Activated CD8-positive, alpha-beta memory T cell treated with anti-CD3 and anti-CD28 coated beads for 48 hours (primary cell): Measurements from ENCODE around the gene RSPO1.
"Not testable (repeated sequence)": the region's sequence is repeated elsewhere in the genome, so short reads cannot be mapped to it uniquely, and the experiment has no call there.

Experiments used
- DNase-seq, 3 experiments: peaks; one replicate each; pipeline ENCODE4 v3.0.0-alpha.2; 2020; ENCODE audit warnings: low read depth in 2 of 3, low spot score in 2 of 3

The RSPO1 gene

GRCh38 chr1:37634244-37634991, at the start of gene RSPO1:
RSPO1 (minus strand) TSS chr1:37634892; CDS start chr1:37629661, 5,231 bp downstream.
- no peak for DNase-seq

- DNase-seq = not testable (repeated sequence)
These were observed 49.5 kb upstream of the RSPO1 start for GRCh38 chr1:37684182-37684581.

DNA sequence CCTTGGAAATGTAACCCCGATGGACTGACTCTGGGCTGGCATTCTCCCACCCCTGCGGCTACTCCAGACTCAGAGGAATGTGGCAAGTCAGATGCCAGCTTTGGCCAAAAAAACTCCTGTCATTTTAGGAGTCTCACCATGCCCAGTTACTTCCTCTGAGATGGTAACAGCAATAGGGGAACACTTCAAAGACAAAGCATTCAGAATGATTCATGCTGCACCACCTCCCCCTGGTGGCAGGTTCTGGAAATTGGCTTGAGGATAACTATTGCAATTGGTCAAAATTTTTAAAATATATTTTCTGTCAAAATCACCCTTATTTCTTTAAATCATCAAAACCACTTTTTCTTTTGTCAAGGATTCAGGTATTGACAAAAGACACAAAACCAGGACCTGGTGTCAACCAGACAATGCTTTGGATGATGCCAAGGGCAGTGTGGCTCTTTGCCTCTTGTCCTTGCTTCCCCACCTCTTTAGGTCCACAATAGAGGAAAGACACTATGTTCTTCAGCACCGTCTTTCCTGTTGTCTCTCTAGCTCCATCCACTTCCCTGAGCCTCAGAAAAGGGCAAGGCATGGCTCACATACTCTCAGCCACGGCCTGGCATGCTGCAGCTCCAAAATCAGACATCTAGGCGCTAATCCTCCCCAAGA, 47.8 kb upstream of the RSPO1 start:
- DNase-seq = peak; percentile 30 to 57 (median 53)

GRCh38 chr1:37680933-37681332, 46.2 kb upstream of the RSPO1 start:
- no peak for DNase-seq

DNA sequence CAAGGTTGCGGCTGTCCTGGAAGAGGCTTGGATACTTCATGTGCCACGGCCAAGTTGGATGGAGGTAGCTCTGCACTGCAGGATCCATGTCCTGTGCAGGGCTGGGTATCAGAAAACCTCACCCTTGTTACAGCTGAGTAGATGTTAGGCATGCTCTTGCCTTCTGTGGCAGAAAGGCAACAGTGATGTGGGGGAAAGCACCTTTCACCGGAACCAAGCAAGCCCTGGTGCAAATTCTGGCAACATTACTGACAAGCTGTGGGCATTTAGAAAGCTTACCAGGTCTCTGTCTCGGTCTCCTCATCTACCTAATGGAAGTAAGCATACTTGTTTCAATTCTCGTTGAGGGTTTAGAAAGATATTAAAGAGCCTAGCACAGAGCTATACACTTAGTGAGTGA, 43.1 kb upstream of the RSPO1 start:
- DNase-seq = no peak

DNA sequence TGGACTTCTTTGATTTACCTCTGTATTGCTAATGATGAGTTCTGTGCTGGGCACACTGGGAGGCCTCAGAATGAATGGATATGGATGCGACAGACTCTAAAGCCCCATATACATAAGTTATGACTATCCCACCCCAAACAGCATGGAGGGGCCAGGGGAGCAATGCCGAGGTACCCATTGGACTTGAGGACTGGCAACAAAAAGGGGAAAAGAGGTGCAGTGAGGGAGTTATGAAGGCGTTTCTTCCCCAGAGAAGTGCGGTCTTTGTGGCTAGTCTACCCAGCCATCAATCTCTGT, 42.4 kb upstream of the RSPO1 start:
- no peak for DNase-seq

DNA sequence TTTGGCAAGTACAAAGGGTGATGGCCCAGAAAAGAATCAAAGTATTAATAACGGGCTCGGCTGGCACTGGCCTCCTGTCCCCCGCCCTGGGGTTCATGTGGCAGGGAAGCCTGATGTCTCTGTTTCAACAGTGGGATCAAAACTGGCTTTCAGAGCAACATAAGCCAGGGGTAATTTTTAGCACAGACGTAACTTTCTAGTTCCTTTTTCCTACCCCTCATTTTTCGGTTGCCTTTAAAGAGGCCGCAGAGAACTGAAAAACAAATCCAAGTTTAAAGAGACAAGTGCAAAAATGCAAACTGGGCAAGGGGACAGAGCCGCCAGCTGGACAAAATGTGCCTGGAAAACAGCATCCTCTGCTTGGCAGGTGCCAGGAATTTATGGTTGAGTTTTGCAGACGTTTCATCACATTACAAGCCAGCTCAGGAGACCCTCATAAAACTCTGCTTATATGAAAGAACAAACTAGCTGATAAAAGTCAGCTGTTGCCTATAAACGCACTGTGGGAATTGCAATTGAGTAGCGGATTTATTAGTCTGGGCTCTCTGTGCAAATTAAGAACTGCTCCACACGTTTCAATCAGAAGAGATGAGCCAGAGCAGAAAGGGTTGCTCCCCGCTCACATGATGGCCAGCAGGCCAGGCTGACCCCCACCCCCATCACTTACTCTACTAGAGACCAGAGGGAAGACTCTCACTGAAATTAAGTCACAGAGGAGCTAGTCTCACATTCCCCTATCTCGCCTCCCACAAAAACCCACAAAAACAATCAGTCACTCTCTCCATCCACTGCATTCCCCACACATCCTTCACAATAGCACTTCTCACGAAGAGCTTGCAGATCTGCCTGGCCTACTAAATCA, 41.8 kb upstream of the RSPO1 start:
- no peak for DNase-seq

DNA sequence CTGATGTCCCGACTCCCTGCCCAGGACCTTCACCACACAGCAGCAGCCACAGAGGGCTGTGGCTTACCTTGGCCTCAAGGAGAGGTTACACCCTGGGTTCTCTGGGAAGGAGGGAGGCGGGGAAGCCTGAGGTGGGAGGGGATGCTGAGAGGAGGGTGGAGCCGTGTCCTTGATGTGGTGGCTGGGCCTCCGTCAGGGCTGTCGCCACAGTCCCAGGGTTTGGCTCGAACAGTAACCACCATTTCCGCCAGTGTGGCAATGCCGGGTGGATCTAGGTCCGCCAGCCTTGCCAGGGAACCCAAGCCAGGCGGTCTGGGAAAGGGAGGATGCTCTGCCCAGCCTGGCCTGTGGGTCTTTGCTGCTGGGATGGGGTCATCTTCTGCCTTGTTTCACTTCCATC, 39.2 kb upstream of the RSPO1 start:
- peak in 2 of 3 experiments; percentile 19 to 25 for DNase-seq

DNA sequence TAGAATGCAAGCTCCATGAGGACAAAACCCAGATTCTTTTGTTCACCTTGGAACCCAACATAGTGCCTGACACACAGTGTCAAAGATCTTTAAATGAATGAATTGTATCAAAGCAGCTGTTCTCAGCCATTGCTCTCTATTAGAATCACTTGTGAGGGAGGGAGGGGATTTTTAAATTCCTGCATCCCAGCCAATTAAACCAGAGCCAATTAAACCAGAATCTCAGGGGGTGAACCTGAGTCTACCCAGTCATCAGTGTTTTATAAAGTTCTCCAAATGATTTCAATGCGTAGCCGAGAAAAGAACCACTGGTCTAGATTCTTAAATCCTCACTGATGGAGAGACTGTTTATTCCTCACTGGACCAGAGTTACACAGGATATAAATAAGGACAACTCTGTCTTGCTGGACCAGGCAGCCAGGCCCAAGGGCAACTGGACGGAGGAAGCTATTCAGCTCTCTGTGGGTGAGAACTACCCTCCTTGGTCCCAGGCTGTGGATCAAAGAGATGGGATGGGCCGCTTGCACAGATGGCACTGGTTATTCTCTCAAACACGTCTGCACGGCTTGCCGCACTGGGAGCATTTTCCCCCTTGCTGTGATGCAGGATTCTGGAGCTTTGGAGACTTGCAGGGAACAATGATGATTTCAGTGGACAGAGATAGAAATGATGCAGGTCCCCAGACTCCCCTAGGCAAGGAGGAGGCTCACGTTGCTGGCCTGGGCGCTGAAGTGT, 37.6 kb upstream of the RSPO1 start:
- DNase-seq = no peak

GRCh38 chr1:37671261-37671660, 36.6 kb upstream of the RSPO1 start:
- no peak for DNase-seq

GRCh38 chr1:37670133-37670532, 35.4 kb upstream of the RSPO1 start:
- DNase-seq = no peak

DNA sequence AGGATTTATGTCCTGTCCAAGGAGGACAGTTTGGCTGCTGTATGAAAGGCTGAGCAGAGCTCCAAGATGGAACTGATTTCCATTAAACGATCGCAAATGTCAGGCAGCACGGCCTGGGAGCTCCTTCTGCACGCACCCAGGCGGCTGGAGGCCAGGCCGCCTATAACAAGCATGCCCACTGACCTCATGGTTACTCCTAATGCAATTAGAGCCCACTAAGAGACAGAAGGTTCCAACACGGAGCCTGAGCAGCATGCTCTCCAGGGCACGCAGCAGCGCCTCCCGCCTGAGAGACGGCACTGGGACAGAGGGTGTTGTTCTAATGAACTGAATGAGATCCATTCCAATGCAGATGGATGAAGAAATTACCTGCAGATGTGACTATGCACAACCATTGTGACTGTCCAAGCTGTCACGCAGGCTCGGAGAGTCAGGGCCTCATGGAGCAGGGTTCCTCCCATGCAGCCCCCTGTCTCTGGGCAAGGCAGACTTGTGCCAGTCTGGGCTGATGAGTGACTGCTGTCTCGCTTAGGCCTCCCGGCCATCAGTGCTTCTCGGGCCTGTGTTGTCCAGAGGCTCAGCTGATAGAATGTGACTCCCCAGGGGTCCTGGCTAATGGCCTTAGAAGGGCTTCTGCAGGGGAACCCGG, 32.5 kb upstream of the RSPO1 start:
- no peak for DNase-seq

DNA sequence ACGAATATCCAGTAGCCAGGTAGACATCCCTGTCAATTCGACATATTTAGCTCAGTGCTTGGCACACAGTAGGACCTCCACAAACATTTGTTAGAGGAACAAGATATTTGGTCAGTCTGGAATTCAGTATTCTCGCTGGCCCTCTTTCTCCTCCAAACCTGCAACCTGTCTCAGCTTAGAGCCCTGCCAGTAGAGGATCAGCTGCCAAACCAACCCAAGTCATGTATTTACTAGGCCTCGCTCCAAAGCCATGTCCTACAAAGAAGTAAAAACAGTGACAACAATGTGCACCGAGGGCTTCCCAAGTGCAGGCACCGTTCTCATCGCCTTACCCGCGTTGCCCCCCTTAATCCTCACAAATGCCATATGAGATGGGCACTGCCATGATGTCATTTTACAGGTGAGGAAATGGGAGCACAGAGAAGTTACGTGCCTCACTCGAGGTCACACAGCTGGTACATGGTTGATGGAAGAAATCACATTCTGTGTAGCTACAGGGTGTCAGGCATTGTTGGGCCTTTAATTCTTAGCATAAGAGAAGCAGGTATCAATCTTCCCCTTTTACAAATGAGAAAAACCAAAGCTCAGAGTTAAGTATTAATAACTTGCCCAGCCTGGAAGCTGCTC, 31.7 kb upstream of the RSPO1 start:
- no peak for DNase-seq

DNA sequence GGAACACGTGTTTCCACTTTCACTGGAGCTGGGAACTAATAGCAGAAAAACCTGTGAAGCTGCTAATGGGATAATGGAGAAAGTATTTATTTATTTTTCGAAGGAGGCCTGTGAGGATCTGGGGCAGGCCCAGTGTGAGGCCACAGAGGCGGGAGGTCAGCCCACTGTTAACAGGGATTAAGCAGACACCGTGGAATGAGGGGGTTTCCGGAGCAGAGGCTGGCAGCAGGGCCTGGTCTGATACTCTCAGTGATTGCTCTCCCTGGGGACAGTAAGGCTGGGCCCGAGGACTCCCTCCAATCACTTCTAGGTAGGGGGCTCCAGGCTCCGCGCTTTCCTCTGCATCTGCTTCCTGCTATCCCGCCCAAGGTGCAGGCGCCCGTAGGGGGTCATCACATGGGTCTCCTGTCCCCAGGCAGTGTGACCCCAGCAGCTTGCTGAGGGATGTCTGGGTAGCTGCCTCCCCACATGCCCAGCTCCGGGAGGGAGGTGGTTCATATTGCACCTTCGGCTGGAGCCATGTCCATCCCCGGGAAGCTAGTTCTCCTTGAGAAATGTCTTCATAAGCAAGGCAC, 28.8 kb upstream of the RSPO1 start:
- no peak for DNase-seq

DNA sequence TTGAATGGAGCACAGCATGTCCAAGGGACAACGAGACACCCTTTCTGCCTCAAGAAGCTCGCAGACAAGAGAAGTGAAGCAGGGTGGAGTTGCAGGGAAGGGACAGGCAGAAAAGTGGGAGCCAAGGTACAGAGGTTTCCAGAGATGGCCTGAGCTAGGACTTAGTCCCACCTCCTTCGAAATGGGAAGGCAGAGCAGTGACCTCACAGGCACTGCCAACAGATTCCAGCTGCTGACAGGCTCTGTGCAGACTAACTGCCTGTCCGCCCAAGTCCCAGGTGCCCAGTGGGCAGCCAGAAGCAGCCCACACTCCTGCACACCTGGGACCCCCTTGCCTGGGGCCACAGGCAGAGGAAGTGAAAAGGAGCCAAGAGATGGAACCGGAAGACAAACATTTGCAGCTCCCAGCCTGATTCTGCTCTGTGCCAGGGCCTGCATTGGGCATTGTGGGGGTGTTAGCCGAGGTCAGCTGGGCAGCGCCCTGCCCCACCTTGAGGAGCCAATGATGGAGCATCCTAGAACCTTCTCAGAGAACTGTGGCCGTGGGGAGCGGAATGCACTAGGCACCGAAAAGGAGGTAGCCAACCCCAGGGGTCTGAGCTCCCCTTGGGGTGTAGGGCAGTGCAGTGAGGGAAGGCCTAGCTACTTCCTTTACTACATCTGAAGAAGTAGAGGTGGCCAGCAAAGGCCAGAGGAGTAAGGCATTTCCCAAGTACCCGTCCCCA, 27.5 kb upstream of the RSPO1 start:
- DNase-seq = no peak

DNA sequence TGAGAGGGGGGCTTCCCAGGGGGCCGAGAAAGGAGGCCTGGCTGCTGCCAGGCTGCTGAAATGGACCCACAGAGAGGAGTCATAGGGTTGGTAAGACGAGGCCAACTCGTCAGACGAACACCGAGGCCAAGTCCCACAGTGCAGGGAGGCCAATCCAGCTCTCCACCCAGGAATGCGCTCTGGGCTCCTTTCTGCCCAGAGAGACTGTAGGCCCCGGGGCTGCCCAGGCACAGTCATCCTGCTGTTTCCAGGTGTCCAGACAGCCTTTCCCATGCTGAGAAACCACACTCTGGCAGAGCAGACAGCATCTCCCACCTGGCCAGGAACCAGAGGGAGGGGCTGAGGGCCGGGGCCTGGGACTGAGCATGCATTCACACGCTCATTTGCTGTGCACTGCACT, 26.7 kb upstream of the RSPO1 start:
- no peak for DNase-seq

GRCh38 chr1:37660664-37661063, 26.0 kb upstream of the RSPO1 start:
- DNase-seq = no peak

GRCh38 chr1:37658486-37658885, 23.8 kb upstream of the RSPO1 start:
- DNase-seq = no peak

DNA sequence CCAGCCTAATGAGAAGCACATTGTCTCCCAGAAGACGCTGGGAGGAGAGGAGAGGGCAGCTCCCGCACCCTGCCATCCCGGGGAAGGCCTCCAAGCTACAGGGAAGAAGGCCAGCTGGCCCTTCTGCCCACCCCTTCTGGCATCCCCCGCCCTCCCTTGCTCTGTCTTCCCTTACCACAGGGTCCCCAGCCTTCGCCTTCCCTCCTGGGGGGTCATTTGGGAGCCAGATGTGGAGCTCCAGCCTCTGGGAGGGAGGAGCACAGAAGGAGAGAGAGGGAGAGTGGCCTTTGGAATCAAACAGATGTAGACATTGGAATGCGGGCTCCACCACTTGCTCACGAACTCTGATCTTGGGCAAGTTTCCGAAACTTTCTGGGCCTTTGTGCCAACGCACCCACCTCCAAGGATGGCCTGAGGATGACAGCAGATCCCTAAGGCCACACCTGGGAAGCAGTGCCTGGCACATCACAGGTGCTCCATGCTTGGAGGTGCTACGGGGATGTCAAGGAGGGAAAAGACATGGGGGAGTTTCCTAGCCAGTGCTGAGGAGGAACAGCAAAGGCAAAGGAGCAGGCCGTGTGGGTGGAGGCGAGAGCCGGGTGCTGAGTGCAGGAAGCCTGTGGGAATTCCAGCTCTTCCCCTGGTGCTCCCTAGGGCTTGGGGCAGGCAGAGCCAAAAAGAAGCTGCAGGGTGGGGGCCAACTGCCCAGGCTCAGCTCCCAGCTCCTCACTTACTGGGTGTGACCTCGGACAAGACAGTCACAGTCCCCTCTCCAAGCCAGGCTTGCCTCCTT, 23.1 kb upstream of the RSPO1 start:
- DNase-seq = no peak
